Type B pancreatic cell (in vitro differentiated cells): ENCODE results near the gene XKRX. TPM values are rescaled to one million over a fixed set of nuclear protein-coding genes. Genes with fewer than 3 reads are reported as not detected.

ENCODE experiments used
- DNase-seq: peaks from one replicate; pipeline ENCODE4 v3.0.0; 2021; ENCODE audit warnings: mixed read lengths; ENCODE audit not compliant: unreplicated experiment; ENCODE audit errors: extremely low spot score
- H3K27ac Mint-ChIP-seq: 2 replicates; pipeline ENCODE4 v1.8.0; 2021; ENCODE audit warnings: mild to moderate bottlenecking, mixed read lengths
- H3K27me3 Mint-ChIP-seq: 2 replicates; pipeline ENCODE4 v1.8.0; 2021; ENCODE audit warnings: mixed read lengths
- H3K36me3 Mint-ChIP-seq: 2 replicates; pipeline ENCODE4 v1.8.0; 2021; ENCODE audit warnings: mixed read lengths
- H3K4me1 Mint-ChIP-seq: one replicate; pipeline ENCODE4 v1.8.0; 2021; ENCODE audit warnings: mixed read lengths; ENCODE audit not compliant: unreplicated experiment
- H3K4me3 Mint-ChIP-seq: 2 replicates; pipeline ENCODE4 v1.8.0; 2021; ENCODE audit warnings: mild to moderate bottlenecking, mixed read lengths
- H3K9me3 Mint-ChIP-seq: 2 replicates; pipeline ENCODE4 v1.8.0; 2021; ENCODE audit warnings: mixed read lengths
- CTCF ChIP-seq: fragments of 200-600 bp; sonication (generic); conservative IDR thresholded peaks from 2 replicates; pipeline ENCODE4 v1.5.0; 2021; ENCODE audit warnings: antibody characterized with exemption, mild to moderate bottlenecking
- total RNA-seq: library from RNA; stranded (reverse); gene quantifications from 2 replicates; pipeline ENCODE4 v1.2.1, GENCODE V29; 2021; ENCODE audit warnings: low replicate concordance

Gene XKRX
- total RNA-seq, 1 donor from 2014 or later: 1.7 TPM

GRCh38 chrX:100944601-100945000, 15.9 kb upstream of the XKRX start:
- Mint-ChIP-seq H3K27ac (no peak overlapping the region), H3K36me3 (no peaks in the 10 kb centered on the region), H3K4me1 (no peaks in the 10 kb centered on the region), H3K9me3 (no peaks in the 10 kb centered on the region), H3K4me3 (no peak overlapping the region), H3K27me3 (no peaks in the 10 kb centered on the region)
- TF ChIP-seq CTCF: no peak
- DNase-seq: no peak

- H3K4me3 Mint-ChIP-seq: no peak overlapping the region
- H3K27ac Mint-ChIP-seq: no peak overlapping the region
- no peak for DNase-seq
- no peaks in the 10 kb centered on the region for H3K9me3 Mint-ChIP-seq
- no peaks in the 10 kb centered on the region for H3K27me3 Mint-ChIP-seq
- no peaks in the 10 kb centered on the region for H3K4me1 Mint-ChIP-seq
- TF ChIP-seq CTCF: no peak
- no peaks in the 10 kb centered on the region for H3K36me3 Mint-ChIP-seq
Measured at GRCh38 chrX:100939333-100939732, 10.6 kb upstream of the XKRX start.

- Mint-ChIP-seq H3K27me3 (no peaks in the 10 kb centered on the region), H3K4me3 (no peak overlapping the region), H3K4me1 (no peaks in the 10 kb centered on the region), H3K36me3 (no peaks in the 10 kb centered on the region), H3K27ac (no peak overlapping the region), H3K9me3 (peaks cover 10% of the 10 kb centered on the region)
- DNase-seq: no peak
- no peak for TF ChIP-seq CTCF
Measured at GRCh38 chrX:100935767-100936166, 7.0 kb upstream of the XKRX start.

GRCh38 chrX:100931925-100932285, 3.2 kb upstream of the XKRX start:
- Mint-ChIP-seq H3K4me3 (no peak overlapping the region), H3K36me3 (no peaks in the 10 kb centered on the region), H3K4me1 (no peaks in the 10 kb centered on the region), H3K27me3 (peaks cover 8% of the 10 kb centered on the region), H3K9me3 (peaks cover 10% of the 10 kb centered on the region), H3K27ac (no peak overlapping the region)
- no peak for DNase-seq
- TF ChIP-seq CTCF: no peak

- no peak overlapping the region for H3K4me3 Mint-ChIP-seq
- H3K36me3 Mint-ChIP-seq: no peaks in the 10 kb centered on the region
- H3K27ac Mint-ChIP-seq: no peak overlapping the region
Measured at GRCh38 chrX:100931218-100931924, 2.7 kb upstream of the XKRX start.

More at GRCh38 chrX:100931218-100931924, 2.7 kb upstream of the XKRX start:
- TF ChIP-seq CTCF: no peak
- H3K4me1 Mint-ChIP-seq: no peaks in the 10 kb centered on the region
- no peak for DNase-seq
- H3K9me3 Mint-ChIP-seq: peaks cover 10% of the 10 kb centered on the region
- peaks cover 8% of the 10 kb centered on the region for H3K27me3 Mint-ChIP-seq
